ENCODE results near the gene SV2C.
"Not testable (repeated sequence)": the region's sequence is repeated elsewhere in the genome, so short reads cannot be mapped to it uniquely, and the experiment has no call there.

Gene SV2C, protein sequence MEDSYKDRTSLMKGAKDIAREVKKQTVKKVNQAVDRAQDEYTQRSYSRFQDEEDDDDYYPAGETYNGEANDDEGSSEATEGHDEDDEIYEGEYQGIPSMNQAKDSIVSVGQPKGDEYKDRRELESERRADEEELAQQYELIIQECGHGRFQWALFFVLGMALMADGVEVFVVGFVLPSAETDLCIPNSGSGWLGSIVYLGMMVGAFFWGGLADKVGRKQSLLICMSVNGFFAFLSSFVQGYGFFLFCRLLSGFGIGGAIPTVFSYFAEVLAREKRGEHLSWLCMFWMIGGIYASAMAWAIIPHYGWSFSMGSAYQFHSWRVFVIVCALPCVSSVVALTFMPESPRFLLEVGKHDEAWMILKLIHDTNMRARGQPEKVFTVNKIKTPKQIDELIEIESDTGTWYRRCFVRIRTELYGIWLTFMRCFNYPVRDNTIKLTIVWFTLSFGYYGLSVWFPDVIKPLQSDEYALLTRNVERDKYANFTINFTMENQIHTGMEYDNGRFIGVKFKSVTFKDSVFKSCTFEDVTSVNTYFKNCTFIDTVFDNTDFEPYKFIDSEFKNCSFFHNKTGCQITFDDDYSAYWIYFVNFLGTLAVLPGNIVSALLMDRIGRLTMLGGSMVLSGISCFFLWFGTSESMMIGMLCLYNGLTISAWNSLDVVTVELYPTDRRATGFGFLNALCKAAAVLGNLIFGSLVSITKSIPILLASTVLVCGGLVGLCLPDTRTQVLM

DNA sequence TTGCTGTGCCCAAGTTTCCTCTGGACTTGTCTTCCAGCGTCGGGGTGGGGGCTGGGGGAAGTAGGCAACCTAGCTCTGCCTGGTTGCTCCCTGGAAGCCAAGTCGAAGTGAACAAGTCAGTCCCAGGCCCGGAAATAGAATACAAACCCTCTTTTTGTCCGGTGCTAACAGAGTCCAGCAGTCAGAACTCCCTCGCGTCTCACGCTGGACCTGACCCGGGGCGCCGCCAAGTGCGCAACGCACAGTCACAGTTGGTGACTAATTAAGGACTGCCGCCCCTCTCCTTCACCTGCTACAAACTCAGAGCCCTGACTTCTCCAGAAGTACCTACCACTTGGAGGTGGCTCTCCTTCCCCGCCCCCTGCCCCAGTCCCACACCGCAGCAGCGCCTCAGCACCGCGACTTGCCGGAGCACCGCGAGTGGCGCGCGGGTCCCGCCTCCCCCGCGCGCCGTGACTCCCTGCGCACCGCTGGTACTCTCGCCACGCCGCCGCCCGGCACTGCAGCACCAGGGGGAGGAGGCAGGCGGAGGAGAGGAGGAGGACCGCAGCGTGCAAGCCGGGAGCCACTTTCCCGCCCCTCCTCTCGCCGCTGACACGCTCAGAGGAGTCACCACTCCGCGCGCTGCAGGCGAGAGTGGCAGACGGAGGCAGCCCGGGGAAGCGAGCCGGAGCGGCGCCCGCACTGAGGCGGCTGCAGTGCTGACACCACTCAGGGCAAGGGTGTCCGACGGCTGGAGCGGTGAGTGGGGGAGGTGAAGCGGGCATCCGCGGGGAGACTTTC lies at the start of gene SV2C:
Gene SV2C (plus strand): TSS at position 612 of the 783 bp plus-strand sequence. CDS start 48,368 bp downstream, outside the sequence.
- DNase-seq = peak in 14 of 51 donors; percentile 3 to 57 (median 22)

DNA sequence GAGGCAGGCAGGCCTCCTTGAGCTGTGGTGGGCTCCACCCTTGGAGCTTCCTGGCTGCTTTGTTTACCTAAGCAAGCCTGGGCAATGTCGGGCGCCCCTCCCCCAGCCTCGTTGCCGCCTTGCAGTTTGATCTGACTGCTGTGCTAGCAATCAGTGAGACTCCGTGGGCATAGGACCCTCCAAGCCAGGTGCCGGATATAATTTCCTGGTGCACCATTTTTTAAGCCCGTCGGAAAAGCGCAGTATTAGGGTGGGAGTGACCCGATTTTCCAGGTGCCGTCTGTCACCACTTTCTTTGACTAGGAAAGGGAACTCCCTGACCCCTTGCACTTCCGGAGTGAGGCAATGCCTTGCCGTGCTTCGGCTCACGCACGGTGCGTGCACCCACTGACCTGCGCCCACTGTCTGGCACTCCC lies 45.4 kb upstream of the SV2C start:
- DNase-seq = not testable (repeated sequence)

DNA sequence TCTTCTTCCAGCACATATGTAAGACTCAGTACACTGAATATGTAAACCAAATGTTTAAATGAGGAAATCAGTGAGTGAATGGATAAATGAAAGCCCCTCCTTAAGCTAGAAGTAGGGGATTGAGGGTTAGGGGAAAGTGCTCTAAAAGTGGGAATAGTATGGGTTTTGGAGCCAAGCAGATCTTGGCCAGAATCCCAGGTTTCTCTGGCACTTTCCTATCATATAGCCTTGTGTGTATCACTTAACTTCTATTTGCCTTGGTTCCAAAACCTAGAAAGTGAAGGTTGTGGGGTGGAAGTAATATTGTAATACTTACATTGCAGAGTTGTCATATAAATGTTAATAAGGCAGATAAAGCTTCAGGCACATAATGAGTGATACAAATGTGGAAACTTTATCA lies 45.0 kb upstream of the SV2C start:
- DNase-seq = no peak

DNA sequence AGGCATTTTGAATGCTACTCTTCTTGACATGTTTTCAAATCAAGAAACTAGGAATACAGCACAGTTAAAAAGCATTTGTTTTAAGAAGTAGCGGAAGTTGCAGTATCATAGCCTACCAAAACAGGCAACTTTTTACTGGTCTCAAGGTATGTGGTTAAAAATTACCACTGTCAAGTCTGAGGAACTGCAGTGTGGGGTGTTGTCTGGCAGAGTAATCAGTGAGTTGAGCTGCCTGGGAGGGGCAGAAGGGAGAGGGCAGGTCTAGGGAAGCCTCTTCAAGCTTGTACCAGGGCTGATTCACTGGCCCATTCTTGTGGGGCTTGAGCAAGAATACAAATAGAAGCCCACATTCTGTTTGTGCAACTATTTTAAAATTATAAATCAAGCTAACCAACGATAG lies 42.4 kb upstream of the SV2C start:
- no peak for DNase-seq

DNA sequence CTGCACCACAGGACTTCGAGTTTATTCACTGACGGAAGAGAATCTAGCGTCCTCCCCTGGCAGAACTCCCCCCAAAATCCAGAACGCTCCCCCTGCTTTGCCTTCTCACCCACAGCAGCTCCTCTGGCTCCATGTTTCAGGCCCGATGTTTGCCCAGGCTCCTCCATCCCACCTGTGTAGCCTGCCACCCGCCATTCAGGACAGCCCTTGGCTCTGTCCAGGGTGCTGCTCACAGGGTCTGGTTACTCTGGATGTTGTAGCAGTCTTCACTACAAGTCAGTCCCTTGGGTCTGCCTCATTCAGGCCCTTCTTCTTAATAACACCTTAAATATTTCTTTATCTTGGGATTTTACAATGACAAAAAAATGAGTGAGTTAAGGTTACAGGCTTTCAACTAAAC lies 41.3 kb upstream of the SV2C start:
- no peak for DNase-seq

DNA sequence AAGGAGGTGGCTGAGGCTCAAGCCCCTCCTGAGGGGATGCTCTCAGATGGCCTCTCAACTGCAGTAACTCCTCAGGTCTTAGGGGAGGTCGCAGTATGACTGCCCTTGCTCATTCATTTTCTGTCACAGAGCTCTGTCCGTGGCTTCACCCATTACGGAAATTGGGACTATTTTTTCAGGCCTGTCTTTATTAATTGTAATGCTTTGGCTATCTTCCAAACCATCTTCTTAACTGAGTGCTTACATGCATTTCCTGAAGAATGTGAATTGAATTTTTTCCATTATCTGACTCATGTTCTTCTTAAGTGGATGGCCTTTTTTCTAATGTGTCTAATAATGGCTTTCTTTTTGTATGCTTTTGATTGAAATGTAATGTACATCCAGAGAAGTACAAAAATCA lies 36.4 kb upstream of the SV2C start:
- no peak for DNase-seq

DNA sequence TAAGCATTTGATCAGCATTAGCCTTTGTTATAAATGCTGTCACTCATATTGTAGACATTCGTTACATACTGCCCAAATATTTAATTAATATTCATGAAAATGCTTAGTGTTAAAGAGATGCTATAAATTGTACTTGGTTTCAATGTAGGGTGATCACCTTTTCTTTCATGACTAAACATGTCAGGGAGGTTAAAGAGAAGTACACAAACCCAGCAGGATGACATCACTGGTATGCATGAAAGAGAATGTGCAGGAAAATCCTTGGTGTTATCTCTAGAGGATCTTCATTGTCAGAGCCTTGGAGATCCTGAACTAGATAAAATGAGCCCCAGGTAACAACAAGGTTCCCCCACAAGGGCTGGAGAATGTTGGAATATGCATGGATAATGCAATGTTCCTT lies 33.0 kb upstream of the SV2C start:
- DNase-seq = no peak

DNA sequence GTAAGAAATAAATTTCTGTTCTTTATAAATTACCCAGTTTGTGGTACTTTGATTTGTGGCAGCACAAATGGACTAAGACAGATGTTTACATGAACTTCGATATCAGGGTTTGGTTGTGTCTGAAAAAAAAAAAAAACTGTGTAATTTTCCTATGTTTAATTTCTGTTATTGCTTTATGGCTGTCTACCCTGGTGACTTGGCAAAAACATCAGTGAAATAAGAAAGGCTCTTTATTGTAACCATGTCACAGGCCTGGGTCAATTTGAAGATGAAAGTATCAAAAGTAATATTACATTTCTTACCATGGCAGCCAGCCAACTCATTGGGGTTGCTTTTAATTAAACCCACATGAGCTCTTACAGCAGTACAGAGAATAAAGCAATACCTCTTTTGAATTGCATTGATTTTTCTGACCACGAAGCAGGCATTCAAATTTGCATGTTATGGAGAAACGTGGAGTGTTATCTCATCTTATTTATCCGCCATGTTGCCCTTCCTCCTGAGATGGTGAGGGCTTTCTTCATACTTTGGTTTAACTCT lies 20.6 kb upstream of the SV2C start:
- DNase-seq = no peak

DNA sequence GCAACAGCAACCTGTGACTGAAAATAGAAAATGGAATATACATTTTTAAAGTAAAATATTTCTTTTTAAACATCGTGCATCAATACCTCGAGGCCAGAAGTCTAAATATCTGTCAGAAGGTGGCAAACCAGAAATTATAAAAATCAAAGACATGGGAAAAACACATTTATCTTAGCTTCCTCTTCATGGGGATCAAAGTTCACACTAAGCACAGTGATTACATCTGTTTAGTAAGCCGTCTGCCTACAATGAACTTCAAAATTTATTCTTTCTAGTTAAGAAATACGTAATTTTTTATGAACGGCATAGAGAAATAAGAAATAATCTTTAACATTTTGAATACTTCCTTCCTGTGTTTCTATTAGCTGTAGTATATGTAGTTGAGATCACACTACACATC lies 17.9 kb upstream of the SV2C start:
- no peak for DNase-seq

DNA sequence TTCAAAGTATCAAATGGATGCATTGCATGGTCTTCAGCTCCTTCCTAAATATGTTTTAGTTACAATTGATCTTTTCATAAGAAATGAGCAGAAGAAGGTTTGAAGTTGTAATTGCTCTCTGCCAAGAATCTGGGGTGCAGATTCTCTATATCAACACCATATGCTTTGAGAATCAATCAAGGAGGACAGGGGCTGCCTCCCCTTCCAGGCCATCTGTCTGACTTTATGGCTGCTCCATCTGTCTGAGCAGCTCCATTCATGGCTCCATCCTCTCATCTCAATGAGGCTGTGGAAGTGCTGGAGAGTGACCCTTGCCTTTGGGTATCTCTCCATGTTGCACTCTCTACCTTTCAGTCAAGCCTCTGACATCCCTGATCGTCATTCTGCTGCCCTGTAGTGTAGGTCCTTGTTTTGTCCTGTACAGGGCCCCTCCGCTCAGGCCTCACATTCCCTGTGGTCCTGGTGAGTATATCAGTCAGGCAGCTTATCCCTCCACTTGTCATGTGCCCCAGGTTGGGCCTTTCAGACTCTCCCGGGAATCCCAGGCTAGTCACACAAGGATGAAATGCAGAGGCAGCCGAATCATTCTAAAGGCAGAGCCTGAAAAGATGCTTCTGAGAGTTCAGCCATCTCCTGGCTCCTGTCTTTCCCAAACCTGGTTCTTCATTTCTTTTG lies 14.0 kb upstream of the SV2C start:
- no peak for DNase-seq

DNA sequence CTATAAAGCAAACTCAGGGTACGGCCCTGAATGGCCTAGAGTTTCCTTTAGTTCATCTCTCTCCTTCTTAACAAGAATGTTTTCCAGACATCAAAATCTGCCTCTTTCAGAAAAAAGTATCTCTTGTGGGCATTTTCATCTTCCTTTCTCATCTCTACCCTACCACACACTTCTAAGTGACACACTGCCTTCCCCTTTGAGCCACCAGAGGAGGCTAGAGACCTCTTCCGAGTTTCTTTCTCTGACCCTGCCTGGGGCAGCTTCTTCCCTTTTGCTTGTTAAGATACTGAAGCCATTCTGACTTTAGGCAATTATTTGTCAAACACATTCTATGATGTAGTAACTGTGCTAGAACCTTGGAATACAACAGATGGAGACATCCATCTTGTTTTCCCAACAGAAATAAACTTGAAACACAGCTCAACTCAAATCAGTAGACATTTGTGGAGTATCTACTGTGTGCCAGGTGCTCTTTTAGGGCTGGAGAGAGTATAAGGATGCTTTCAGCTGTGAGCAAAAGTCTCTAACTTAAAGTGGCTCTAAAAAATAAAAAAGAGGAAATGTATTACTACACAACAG lies 8.6 kb upstream of the SV2C start:
- DNase-seq = no peak

DNA sequence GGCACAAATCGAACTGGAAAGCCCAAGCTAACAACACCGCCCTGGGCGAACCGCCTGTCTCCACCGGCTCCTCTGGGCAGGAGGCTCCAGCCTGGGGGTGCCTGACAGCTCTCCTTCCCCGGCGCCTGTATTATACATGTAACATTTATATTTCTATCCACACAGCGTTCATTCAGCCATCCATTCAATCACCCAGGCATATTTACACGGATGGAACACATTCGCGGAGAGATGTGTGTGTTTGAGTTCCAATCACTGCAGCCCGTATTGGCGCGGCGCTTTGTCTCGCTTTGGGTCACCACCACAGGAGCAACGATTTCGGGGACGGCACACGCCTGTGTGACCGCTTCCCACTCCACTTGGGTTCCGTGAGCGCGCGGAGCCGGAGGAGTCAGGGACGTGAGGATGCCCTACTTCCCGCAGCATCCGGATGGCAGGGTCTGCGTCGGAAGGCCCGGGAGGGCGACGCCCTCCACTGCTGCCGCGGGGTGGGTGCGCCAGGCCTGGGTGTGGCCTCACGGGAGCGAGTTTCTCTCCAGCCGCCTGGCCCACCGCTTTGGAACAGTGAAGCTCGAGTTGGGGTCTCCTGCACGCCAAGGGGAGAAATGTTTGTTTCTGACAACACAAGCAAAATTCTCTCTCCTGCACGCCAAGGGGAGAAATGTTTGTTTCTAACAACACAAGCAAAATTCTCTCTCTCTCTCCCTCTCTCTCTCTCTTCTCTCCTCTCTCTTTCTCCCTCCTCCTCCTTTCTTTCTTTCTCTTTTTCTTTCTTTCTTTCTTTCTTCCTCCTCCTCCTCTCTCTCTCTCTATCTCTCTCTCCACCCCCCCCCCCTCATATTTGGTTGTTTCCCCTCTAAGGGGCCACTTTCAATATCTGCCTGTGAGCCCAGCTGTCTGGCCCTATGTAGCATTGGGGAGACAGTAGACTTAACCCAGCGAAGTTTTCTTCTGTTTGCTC lies 1.1 kb upstream of the SV2C start:
- peak in 1 of 51 donors; percentile 38 for DNase-seq

DNA sequence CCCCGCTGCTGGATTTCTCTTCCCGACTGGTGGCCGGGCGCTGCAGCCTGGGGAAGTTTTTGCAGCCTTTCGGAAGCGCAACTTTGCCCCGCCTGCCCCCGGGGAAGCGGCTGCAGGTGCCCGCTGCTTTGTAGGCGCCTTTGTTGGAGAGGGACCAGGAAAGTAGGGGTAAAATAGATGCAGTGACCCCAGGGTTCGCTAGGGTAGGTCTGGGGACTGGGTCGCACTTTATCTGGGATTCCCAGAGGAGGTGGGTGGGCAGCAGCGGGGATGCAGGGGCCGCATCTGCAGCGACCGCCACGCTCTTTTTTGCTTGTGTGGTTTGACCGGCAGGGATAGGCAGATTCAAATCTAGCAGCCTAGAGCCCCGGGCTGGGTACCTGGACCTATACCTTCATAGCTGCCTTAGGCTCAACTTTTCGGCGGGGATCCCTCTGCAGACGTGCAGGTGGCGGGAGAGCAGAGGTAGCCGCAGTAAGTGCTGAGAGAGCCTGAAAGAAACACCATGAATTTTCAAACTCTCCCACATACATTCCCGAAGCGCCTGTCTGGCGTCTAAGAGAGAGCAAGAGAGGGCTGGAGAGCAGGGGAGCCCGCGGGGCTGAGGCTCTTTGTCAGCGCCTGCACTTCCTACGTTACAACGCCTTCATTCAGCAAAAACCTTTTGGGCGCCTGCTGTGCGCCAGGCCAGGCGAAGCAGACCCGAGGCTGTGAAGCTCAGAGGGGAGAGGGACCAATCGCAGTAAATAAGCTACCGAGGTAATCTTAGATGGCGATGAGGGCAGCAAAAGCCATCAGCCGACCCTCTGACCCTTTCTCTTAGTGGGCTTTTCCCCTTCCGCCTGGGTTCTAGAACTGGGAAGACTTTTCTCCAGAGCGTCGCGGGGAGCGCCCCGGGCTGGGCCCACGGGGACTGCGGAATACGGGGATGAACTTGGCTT lies 642 bp downstream of the SV2C start:
- peak in 1 of 51 donors; percentile 40 for DNase-seq

DNA sequence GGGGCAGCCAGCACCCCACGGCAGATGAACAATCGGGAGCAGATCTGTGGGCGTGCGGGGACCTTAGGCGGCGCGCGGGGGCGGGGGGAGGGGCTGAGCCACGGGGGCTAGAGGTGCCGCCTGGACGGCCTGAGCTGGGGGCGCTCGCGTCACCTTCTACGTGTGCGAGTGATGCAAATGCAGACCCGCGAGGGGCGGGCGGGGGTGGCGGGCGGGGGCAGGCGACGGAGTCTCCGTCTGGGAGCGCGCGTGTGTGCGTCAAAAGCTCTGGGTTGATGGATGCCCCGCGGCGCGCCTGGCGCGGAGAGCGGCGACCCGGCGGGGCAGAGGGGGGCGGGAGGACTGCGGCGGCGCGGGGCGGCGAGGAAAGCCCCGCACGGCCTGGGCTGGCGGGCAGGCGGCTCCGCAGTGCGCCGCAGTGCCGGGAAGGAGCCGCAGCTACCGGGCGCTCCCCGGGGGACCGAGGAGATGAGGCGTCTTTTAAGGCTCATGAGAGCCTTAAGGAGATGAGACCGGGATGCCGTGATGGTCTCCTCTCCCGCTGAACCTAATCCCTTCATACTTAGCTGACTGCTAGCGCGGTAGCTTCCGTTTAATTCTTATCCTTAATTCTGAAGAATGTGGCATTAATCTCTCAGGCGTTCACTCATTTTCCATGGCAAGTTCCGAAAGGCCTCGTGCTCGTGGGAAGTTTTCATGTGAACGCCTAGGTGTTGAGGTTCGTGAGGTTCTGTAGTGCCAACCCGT lies 1.5 kb downstream of the SV2C start:
- peak in 6 of 51 donors; percentile 3 to 38 (median 13) for DNase-seq

DNA sequence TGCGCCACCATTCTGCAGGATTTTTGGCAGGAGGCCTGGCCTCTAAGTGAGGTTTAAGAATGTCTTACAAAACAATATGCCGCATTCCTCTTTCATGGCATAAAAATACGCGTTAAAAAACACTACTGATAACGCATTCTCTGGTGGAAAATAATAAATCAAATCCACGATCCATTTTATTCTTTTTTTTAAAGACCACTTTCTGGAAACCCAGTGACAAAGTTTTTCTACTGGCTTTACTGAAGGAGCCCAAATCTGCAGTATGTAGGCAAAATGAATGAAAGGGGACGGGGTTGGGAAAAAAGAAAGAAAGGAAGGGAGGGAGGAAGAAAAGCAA lies 2.0 kb downstream of the SV2C start:
- no peak for DNase-seq

DNA sequence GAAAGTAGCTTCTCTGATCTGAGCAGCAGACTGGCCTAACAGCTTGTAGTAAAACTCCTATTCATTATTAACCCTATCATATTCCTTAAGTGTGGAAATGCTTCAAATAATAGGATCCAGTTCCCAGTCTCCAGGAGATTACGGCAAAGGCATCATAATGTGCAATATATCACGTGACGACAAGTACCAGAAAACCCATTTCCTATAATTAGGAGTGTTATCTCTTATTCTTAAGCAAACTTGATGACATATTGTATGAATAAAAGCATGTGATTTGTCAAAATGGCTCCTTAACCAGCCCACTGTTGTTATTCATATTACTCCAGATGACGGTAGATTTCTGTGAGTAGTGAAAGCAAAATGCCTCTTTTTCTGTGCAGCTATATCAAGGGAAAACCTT lies 2.9 kb downstream of the SV2C start:
- DNase-seq = no peak

DNA sequence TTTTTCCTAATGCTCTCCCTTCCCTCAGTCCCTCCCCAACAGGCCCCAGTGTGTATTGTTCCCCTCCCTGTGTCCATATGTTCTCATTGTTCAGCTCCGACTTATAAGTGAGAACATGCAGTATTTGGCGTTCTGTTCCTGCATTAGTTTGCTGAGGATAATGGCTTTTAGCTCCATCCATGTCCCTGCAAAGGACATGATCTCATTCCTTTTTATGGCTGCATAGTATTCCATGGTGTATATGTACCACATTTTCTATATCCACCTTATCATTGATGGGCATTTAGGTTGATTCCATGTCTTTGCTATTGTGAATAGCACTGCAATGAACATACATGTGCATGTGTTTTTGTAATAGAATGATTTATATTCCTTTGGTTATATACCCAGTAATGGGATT lies 6.0 kb downstream of the SV2C start:
- DNase-seq = not testable (repeated sequence)

DNA sequence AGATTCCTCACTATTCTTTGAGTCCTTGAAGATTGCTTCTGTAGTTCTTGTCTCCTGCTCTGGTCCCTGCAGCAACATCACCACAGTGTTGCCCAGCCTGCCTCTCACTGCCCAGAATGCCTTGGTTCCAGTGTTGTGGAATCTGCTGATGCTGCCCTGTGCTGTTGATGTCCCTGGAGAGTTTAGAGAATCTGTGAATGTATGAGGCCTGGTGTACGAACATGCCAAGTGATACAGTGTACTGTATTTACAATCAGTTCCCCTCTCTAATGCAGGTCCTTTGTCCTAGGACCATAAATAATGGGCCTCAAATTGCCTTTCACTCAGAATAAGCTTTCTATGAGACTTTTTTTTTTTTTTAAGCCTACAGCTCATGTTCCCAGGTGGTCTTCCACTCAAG lies 8.2 kb downstream of the SV2C start:
- DNase-seq = no peak
